T-helper 22 cell (primary cell): ENCODE data around the gene FRY.

Experiments
- DNase-seq: peaks from one replicate; pipeline ENCODE4 v3.0.0-alpha.2; 2020; ENCODE audit warnings: low read depth

FRY gene

GRCh38 chr13:32135056-32135390 lies 103.4 kb downstream of the FRY start:
- DNase-seq: no peak

- DNase-seq: no peak
Observed at GRCh38 chr13:32135655-32136054, 104.1 kb downstream of the FRY start.

DNA sequence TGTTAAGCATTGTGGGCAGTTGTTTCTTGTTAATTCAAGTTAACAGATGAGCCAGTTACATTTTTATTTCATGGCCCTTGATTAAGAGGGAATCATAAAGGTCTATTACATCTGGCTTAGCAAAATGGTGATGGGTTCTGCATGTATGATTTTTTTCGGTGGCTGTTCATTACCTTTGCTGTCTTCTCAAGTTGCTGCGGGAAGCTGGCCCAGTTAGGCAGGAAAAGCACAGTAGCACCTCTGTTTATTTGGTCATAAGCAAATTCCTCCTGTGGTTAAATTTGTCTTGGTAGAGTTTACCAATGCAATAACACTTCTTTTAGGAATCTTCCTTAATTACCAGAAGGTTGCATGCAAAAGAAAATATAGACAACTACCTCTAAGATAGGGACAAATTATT lies 104.5 kb downstream of the FRY start:
- no peak for DNase-seq

DNA sequence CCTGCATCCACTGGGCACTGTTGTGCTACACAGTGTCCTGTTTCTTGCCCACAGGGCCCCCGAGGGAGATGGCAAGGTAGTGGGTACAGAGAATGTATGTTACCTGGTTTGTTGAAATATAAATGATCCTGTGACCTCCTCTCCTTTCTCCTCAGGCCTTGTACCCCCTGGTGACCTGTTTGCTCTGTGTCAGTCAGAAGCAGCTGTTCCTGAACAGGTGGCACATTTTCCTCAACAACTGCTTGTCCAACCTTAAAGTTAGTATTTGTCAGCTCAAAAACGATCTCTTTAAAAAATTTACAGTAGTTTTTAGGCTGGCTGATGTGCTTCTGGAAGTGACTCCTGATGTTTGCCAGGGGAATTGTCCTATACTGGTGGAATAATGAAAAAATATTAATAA lies 105.1 kb downstream of the FRY start:
- DNase-seq: no peak

- DNase-seq: no peak
Observed at GRCh38 chr13:32139251-32139650, 107.7 kb downstream of the FRY start.

- DNase-seq: no peak
Observed at GRCh38 chr13:32140109-32140508, 108.5 kb downstream of the FRY start.

DNA sequence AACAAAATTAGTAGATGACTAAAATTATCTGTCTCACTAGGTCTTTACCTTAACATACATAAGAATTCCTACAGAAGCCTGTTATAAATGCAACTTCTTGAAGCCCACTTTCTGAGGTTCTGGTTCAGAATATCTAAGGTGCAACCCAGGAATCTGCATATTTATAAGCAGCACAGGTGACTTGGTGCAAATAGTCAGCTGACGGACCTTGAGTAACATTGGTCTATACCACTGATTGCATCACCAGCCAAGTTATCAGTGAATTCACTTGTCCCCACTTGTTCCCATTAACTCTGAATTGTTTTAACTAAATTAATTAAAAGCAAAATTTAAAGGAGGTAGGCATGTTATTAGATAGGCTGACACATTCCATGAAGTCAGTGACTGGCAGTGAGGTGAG lies 109.9 kb downstream of the FRY start:
- DNase-seq: no peak

GRCh38 chr13:32142115-32142514 lies 110.5 kb downstream of the FRY start:
- DNase-seq: no peak

DNA sequence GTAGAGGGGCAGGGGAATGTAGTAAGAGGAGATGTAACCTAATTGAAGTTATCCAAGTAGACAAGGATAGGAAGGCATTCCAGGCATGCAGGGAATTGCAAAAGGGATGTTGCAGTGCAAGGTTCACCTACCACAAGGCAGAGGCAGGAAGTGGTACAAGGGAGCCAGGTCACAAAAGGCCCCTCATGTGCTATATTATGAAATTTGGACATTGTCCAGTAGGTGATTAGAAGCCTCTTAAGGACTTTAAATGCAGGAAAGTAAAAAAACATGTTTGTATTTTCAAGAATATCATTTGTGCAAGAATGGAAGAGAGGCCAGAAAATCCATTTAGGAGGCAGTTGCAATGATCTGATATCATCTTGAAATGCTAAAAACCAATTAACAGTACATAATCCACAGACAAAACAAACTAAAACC lies 111.4 kb downstream of the FRY start:
- no peak for DNase-seq

GRCh38 chr13:32147193-32147592 lies 115.6 kb downstream of the FRY start:
- no peak for DNase-seq

GRCh38 chr13:32147976-32148375 lies 116.4 kb downstream of the FRY start:
- no peak for DNase-seq

GRCh38 chr13:32150239-32150638 lies 118.7 kb downstream of the FRY start:
- DNase-seq: no peak

GRCh38 chr13:32150794-32151193 lies 119.2 kb downstream of the FRY start:
- DNase-seq: no peak

- no peak for DNase-seq
Observed at GRCh38 chr13:32151240-32151639, 119.7 kb downstream of the FRY start.

- DNase-seq: no peak
Observed at GRCh38 chr13:32153056-32153455, 121.5 kb downstream of the FRY start.

DNA sequence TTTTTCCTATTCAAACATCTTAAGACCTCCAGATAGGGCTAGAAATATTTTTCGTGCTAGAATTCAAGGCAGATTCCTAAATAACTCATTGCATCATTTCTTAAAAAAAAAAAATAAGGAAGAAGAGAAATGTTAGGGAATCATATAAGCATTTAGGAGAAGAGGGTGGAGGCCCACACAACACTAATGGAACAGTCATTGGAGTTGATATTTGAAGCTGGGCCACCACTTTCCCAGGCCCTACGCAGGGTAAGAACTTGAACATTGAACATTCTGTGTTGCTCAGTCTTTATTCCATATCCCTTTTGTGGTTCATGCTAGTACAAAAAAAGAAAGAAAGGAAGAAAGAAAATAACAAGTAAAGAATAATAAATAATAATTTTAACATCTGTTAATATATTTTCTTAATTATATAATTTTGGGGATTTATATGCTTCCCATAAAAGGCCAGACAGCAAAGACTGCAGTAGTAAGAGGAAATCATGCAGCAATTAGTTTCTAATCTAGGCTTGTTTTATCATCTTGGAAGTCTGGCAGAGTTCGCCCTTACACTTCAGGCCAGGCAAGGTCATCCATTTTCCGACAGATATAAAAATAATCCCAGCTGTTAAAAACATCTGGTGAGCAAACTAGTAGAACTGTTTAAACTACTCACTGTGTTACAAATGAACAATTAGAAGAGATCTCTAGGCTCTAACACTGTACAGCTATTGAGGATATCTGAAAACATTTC lies 127.7 kb downstream of the FRY start:
- DNase-seq: no peak

GRCh38 chr13:32162395-32163005 lies 130.9 kb downstream of the FRY start:
- DNase-seq: no peak

GRCh38 chr13:32164622-32165268 lies 133.2 kb downstream of the FRY start:
- no peak for DNase-seq

- no peak for DNase-seq
Observed at GRCh38 chr13:32165796-32166195, 134.2 kb downstream of the FRY start.

GRCh38 chr13:32168131-32168530 lies 136.6 kb downstream of the FRY start:
- no peak for DNase-seq

- no peak for DNase-seq
Observed at GRCh38 chr13:32170841-32171240, 139.3 kb downstream of the FRY start.

- DNase-seq: no peak
Observed at GRCh38 chr13:32173881-32174280, 142.3 kb downstream of the FRY start.

GRCh38 chr13:32174366-32174765 lies 142.8 kb downstream of the FRY start:
- DNase-seq: no peak

DNA sequence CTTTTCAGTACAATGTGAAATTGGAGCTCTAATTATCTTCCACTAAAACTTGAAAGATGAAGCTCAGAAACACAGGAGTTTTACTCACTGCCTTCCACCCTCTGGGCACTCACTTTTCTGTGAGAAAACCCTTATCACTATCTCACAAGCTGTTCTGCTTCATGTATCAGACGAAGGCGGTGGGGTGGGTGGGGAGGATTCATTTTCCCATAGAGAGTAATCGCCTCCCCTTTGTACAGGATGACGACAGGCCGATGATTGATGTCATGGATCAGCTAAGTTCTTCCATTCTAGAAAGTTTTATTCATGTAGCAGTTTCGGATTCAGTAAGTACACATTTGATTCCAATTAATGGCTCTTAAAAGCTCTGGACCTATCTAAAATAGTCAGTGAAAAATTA lies 143.7 kb downstream of the FRY start:
- DNase-seq: no peak
